ENCODE results near the gene GPR4.

The GPR4 gene

DNA sequence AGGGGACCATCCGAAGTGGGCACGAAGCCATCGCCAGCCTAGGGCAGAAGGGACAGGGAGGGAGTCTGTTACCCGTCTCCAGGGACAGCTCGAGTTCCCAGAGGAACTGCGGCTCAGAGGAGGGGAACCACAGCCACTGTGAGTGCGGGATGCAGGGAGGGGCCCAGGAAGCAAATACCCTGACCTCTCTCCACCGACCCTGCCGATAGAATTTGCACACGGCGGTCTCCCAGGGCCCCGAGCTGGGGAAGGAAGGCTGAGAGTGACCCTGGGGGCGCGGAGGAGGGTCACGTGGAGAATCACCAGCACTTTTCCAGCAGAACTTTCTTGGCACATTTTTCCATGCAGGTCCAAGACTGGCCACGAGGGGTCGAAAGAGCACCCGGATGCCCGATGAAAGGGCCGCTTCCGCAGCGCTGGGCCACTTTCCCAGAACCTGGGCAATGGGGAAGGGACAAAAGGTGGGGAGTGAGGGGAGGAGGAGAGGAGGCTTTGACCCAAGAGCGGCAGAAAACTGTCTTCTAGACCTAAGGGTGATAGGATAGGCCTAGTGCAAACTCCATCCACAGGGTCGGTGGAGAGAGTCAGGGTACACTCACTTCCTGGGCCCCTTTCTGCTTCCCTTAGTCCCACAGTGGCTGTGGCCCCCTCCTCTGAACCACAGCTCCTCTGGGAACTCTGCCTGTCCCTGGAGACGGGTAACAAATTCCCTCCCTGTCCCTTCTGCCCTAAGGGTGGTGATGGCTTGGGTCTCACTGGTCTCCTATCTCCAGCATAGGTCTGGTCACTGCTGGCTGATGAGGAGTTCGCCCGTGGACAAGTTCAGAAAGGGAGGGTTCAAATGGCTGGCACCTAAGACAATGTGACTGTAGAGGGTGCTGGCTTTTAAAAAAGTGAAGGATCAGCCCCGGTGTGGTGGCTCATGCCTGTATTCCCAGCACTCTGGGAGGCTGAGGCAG is 5.3 kb upstream of the GPR4 start:
- TF ChIP-seq GATA2 (IDR thresholded peaks at IDR 0.05; ENCODE audit: low read depth, low read length) (no peak), GATA3 (IDR thresholded peaks at IDR 0.05; ENCODE audit: low read depth, low read length) (no peak)

DNA sequence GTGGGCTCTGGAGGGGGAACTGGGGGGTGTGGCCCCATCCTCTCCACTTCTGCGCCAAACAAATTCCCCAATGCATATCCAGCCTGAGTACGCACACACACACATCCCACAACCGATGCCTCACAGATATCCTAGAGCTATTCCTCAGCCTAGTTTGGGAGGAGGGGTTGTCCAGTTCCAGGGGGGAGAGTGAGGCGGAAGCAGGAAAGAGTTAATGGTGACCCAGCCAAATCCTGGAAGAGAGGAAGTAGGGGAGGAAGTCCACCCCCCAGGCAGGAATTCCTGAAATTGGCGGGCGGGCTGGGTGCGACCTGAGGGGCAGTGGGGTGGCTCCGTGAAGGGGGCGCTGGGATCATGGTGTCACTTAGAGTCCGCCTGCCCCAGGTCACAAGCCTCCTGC is 897 bp downstream of the GPR4 start:
- TF ChIP-seq GATA2 (IDR thresholded peaks at IDR 0.05; ENCODE audit: low read depth, low read length) (no peak), GATA3 (IDR thresholded peaks at IDR 0.05; ENCODE audit: low read depth, low read length) (no peak)

DNA sequence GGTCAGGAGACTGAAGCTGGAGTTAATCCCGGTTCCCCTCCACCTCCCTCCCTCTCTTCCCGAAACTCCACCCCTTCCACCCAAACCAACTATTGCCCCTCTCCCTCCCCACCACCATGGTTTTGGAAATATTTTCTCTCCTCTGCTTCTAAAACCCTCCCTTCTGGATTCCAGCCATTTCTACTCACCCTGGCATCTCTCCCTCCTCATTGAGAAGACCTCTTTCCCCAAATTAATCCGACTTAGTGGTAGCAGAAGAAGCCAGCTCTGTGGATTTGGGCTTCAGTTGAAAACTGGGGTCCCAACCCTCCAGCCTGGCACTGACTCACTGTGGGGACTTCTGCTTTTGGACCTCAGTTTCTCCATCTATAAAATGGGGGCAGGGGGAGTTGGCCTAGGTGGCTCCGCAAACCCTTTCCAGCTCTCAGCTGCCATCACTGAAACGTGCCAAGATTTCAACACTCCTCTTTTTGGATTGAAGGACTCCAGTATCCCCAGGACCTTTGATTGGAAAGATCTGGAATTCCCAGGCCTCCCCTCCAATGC is 1.6 kb downstream of the GPR4 start:
- TF ChIP-seq GATA2 (IDR thresholded peaks at IDR 0.05; ENCODE audit: low read depth, low read length), result no peak
- TF ChIP-seq GATA3 (IDR thresholded peaks at IDR 0.05; ENCODE audit: low read depth, low read length), result no peak

DNA sequence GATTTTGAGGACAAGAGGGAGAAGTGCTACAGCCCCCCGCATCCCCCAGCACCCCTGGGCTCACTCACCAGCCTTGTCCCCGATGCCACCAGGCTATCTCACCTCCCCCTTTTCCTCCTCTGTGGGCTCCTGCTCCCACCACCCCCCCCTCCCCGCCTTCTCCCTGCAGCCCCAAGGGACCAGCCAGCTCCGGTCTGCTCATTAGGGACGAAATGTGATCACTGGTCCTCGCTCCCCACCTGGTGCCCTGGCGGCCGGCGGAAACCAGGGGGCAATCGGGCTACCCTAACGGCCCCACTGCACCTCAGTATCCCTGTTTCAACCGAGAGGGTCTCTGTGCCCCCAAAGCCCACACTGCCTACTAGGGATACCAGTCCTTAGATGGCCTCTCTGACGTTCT is 2.7 kb downstream of the GPR4 start:
- TF ChIP-seq GATA3 (IDR thresholded peaks at IDR 0.05; ENCODE audit: low read depth, low read length) (no peak), GATA2 (IDR thresholded peaks at IDR 0.05; ENCODE audit: low read depth, low read length) (no peak)

DNA sequence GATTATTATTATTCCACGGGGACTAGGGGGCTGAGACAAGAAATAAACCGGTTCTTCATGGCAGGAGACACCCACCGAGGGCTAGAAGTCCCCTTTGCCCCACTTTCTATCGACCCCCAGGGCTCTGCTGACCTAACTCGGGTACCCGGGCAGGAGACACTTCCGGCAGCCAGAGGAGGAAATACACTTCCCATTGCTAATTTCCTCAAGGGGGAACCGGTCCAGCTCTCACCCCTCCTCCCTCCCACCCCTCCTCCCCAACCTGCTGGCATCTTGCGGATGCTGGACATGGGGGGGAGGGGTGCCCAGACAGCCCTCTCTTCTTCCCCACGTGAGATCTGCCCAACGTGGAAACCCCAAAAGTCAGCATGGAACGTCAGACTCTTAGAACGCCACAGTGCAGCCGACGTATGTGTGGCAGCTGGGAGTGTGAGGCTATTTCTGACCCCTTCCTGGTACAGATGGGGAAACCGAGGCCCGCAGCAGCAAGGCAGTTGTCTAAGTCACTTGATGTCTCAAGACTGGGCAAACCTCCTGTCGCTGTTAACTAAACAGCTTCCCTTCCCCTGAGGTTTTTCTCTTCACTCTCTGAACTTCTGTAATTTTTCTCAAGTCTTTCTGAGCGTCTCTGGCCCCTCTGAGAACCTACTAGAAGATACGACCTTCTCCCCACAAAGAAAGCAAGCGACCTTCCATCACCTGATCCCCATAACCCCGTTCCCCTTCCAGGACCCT is 3.6 kb downstream of the GPR4 start:
- TF ChIP-seq GATA2 (IDR thresholded peaks at IDR 0.05; ENCODE audit: low read depth, low read length) (no peak), GATA3 (IDR thresholded peaks at IDR 0.05; ENCODE audit: low read depth, low read length) (no peak)

DNA sequence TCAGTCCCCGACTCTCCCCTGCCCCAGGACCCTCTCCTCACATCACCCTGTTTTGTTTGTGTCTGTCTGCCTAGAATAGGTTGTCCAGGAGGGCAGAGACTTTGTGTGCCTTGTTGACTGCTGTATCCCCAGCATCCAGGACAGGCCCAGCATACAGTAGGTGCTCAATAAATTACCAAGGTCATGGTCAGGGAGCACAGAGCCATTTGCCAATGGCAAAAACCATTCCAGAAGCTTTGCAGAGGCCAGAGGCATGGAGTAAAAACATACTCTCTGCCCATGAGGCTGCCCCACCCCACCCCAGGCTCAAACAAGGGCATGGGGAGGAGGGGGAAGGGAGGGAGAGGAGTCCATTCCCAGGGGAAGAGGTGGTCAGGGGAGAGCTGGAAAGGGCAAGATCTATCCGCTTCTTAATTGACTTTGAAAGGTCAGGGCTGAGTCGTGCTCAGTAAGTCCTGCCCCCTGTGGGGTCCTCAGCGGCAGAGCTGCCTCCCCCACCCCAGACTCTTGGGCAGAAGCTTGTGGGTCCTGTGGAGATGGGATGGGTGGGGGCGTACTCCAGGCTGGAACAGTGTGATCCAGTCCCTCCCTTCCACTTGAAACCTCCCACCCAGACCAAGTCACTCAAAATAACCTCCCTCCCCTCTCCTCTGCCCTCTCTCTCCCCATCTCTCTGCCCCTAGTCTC is 4.4 kb downstream of the GPR4 start:
- TF ChIP-seq GATA2 (IDR thresholded peaks at IDR 0.05; ENCODE audit: low read depth, low read length), result no peak
- no peak for TF ChIP-seq GATA3 (IDR thresholded peaks at IDR 0.05; ENCODE audit: low read depth, low read length)

DNA sequence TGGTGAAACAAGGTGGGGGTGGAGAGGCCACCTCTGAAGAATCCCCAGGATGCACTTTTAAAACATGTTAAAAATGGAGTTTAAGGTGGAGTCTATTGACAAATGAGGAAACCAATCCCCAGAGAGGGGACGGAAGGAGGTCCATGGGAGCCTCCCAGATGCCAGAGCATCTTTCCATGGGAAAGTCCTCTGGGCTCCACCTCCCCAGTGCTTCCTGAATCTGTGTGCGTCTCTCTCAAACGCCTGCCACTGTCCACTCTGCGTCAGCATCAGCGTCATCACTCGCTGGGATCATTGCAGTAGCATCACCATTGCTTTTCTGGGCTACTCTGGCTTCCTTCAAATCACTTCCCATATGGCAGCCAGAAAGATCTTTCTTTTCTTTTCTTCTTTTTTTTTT is 6.2 kb downstream of the GPR4 start:
- TF ChIP-seq GATA2 (IDR thresholded peaks at IDR 0.05; ENCODE audit: low read depth, low read length) (no peak), GATA3 (IDR thresholded peaks at IDR 0.05; ENCODE audit: low read depth, low read length) (no peak)

DNA sequence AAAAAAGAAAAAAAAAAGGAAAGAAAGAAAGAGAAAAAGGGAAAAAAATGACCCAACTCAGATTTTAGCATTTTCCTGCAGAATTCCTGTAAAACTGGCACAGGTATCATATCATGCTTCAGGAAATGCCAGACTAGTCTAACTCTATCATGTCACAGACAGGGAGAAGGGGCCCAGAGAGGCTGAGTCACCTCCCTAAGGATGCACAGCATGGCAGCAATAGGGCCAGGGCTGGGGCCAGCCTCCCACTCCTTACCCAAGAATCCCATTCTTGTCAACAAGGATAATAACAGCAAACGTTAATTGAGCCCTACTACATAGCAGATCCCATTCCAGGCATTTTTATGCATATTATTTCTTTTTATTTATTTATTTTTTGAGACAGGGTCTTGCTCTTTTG is 8.5 kb downstream of the GPR4 start:
- TF ChIP-seq GATA3 (IDR thresholded peaks at IDR 0.05; ENCODE audit: low read depth, low read length), result no peak
- no peak for TF ChIP-seq GATA2 (IDR thresholded peaks at IDR 0.05; ENCODE audit: low read depth, low read length)

DNA sequence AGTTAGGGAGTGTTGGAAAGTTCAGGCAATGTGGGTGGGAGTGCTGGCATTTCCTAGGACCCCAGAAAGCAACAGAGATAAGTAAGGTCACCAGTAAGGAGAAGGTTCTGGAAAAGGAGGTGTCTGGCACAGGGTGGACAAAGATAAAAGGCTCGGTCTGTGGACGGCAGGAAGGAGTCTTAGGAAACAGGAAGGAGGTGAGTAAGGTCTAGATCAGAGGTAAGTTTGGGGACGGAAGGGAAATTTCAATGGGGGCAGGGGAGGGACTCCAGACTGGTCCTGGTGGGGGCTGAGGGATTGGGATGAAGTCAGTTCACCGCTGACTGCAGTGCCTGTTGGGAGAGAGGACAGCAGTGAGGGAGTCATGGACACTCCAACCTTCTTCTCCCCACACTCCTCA is 9.6 kb downstream of the GPR4 start:
- no peak for TF ChIP-seq GATA3 (IDR thresholded peaks at IDR 0.05; ENCODE audit: low read depth, low read length)
- no peak for TF ChIP-seq GATA2 (IDR thresholded peaks at IDR 0.05; ENCODE audit: low read depth, low read length)

DNA sequence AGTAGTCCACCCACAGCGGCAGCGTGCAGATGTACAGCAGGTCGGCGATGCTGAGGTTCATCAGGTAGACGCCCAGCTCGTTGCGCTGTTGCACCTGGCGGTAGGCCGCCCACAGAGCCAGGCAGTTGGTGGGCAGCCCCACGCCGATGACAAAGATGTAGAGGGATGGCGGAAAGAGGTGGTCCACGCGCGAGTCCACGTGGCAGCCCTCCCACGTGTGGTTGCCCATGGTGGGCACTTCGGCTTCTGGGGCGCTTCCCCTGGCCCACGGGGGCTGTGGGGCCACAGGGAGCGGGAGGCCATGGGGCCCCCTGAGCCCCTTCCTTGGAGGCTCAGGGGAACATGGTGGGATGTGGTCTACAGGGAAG is 10.4 kb downstream of the GPR4 start:
- TF ChIP-seq GATA2 (IDR thresholded peaks at IDR 0.05; ENCODE audit: low read depth, low read length), result no peak
- no peak for TF ChIP-seq GATA3 (IDR thresholded peaks at IDR 0.05; ENCODE audit: low read depth, low read length)

DNA sequence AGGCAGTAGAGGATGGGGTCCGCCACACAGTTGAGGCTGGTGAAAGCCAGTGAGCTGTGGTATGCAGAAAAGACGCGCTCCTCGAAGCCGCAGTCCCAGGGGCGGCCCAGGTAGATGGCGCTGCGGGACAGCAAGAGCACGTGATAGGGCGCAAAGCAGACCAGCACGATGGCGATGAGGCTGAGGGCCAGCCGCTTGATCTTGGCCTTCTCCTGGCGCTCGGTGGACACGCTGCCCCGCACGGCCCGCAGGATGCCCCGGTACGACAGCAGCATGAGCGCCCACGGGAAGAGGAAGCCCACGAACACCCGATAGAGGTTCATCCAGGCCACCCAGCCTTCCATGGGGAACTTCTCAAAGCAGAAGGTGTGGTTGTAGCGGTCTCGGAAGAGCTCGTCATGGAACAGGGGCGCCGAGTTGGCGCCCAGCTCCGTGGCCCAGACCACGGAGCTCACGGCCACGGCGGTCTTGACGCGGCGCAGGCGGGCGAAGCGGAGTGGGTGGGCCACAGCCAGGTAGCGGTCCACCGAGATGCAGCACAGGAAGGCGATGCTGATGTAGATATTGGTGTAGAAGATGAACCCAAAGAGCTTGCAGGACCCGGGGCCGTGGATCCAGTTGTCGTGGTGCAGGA is 10.9 kb downstream of the GPR4 start:
- no peak for TF ChIP-seq GATA3 (IDR thresholded peaks at IDR 0.05; ENCODE audit: low read depth, low read length)
- no peak for TF ChIP-seq GATA2 (IDR thresholded peaks at IDR 0.05; ENCODE audit: low read depth, low read length)

DNA sequence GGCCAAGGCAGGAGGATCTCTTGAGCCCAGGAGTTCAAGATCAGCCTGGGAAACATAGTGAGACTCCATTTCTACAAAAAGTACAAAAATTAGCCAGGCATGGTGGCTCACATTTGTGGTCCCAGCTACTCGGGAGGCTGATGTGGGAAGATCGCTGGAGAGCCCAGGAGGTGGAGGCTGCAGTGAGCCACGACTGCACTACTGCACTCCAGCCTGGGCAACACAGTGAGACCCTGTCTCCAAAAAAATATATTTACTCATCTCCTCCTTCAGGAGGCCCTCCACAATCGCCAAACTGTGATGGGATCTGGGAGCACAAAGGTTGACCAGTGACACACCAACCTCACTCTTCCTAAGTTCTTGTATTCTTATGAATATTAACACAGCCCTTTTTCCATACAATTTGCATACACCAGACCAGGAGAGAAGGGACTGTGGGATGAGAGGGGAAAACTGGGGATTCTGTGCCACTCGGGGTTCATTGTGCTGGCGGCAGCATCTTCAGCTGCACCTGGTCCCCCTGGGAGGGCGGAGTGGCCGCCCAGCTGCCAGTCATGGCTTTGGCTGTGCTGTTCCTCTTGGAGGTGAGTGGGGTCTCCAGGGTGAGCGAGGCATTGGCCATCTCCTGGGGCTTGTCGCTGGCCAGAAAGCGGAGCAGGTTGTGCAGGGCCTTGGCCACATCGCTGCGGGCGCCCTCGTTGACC is 11.6 kb downstream of the GPR4 start:
- TF ChIP-seq GATA3 (IDR thresholded peaks at IDR 0.05; ENCODE audit: low read depth, low read length) (no peak), GATA2 (IDR thresholded peaks at IDR 0.05; ENCODE audit: low read depth, low read length) (no peak)

DNA sequence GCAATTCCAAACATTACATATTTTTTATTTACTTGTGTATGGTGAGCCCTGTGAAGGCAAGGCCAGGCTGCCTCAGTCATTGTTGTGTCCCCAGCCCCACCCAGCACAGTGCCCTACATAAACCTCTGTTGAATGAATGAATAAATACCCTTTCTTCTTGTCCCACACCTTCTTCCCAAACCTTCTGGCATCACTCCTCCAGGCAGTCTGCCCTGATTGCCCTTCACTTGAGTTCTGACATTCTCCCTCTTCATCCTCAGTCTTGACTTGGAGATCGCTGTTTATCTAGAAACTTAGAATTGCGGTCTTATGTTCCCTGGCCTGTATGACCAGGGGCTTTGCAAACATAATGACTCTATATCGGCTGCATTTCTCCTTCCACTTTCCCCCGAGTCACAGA is 12.2 kb downstream of the GPR4 start:
- TF ChIP-seq GATA3 (IDR thresholded peaks at IDR 0.05; ENCODE audit: low read depth, low read length) (no peak), GATA2 (IDR thresholded peaks at IDR 0.05; ENCODE audit: low read depth, low read length) (no peak)

Measured in SH-SY5Y (cell line).